Psoas muscle (tissue), 8 donors: Measurements from ENCODE around the gene SKIC2. TPM values are rescaled to one million over a fixed set of nuclear protein-coding genes. Genes with fewer than 3 reads are reported as not detected.

Experiments
- ATAC-seq, 4 donors: fragments of 200-7000 bp; cut with Tn5 transposase; one replicate each; pipeline ENCODE4 v1.9.1; 2020; ENCODE audit warnings: moderate library complexity in 3 of 4, mild to moderate bottlenecking in 2 of 4
- DNase-seq, 2 donors: peaks; one replicate each; pipeline ENCODE4 v3.0.0-alpha.2; 2020
- H3K27ac ChIP-seq: fragments of 200-600 bp; one replicate; pipeline ENCODE4 v1.8.0; 2022
- H3K27me3 ChIP-seq, 3 donors: fragments of 200-600 bp in 1 of 3; one replicate each; pipeline versions ENCODE4 v1.6.1 to v1.8.0; 2013 to 2022; ENCODE audit warnings: low read length in 2 of 3, mild to moderate bottlenecking in 2 of 3, moderate library complexity in 1 of 3; ENCODE audit not compliant: insufficient read depth in 3 of 3
- H3K36me3 ChIP-seq, 2 donors: fragments of 200-600 bp in 1 of 2; one replicate each; pipeline versions ENCODE4 v1.6.1 to v1.8.0; 2013 to 2022; ENCODE audit warnings: low read depth in 1 of 2, mild to moderate bottlenecking in 1 of 2, moderate library complexity in 1 of 2; ENCODE audit not compliant: insufficient read depth in 1 of 2
- H3K4me1 ChIP-seq: fragments of 200-600 bp; one replicate; pipeline ENCODE4 v1.8.0; 2022
- H3K4me3 ChIP-seq: fragments of 200-600 bp; one replicate; pipeline ENCODE4 v1.8.0; 2022; ENCODE audit warnings: mild to moderate bottlenecking
- H3K9me3 ChIP-seq: fragments of 200-600 bp; one replicate; pipeline ENCODE4 v1.8.0; 2022
- CTCF ChIP-seq: fragments of 200-600 bp; IDR thresholded peaks from one replicate; pipeline ENCODE4 v1.8.0; 2022; ENCODE audit warnings: antibody characterized with exemption
- WGBS, 3 donors: extraction: QIAGEN DNeasy Blood & Tissue Kit; methylation state at CpG; one replicate each; pipeline versions ENCODE4 v1.1.6 to v1.1.7; 2013; 5-methylcytosine and 5-hydroxymethylcytosine counted together
- intact Hi-C, 2 donors: fragments of 100-400 bp; cut with DNase I; formaldehyde crosslinking; loops; one replicate each; pipeline versions ENCODE4 v1.11.0 to v1.14.2; 2022
- polyA plus RNA-seq, 3 donors: library from polyadenylated mRNA; stranded (reverse); fragments of 200-250 nt; gene quantifications; one replicate each; pipeline ENCODE4 v1.2.3, GENCODE V29; 2013
- total RNA-seq, 4 donors: library from RNA; stranded (reverse); fragmentation: NEBNext Ultra II Directional in 2 of 4; extraction: Animal tissue kit (Norgen Biotek cat#: 25700) in 2 of 4; gene quantifications; one replicate each; pipeline versions ENCODE4 v1.2.1 to v1.2.4, GENCODE V29; 2021 to 2023
- donor health status: healthy with polysubstance abuse.
- donor health status: DM: no; HTN: no; CAD: no; lungs with moderate emphysema.
- donor health status: Bipolar disorder and iron deficiency.
- donor health status: healthy.
- donor health status: DM: yes; HTN: yes; CAD: no.
- donor health status: DM: no; HTN: no; CAD: no.
- donor health status: DM: no; HTN: no; CAD: no.
- donor health status: DM: yes; HTN: yes; CAD: no.

The SKIC2 gene
- total and polyA plus RNA-seq, 7 donors: 26.9 to 36.6 (median 30.2) TPM

- intact Hi-C loops: no loop called here
- Histone ChIP-seq H3K27ac (no peak overlapping the region), H3K9me3 (no peaks in the 10 kb centered on the region), H3K4me1 (no peaks in the 10 kb centered on the region), H3K27me3 (no peaks in the 10 kb centered on the region), H3K4me3 (no peak overlapping the region), H3K36me3 (no peaks in the 10 kb centered on the region)
- TF ChIP-seq CTCF: no peak
- 9 to 13% (median 12%) methylated on average over 5 of the region's 5 CpGs for WGBS, 3 donors
- DNase-seq (no peak), ATAC-seq (no peak)
Observed at GRCh38 chr6:31922942-31923341, 36.0 kb upstream of the SKIC2 start.

- H3K9me3 ChIP-seq: no peaks in the 10 kb centered on the region
- no peak for DNase-seq
- H3K36me3 ChIP-seq: no peaks in the 10 kb centered on the region
- H3K27ac ChIP-seq: no peak within 1 kb of the TSS
- no peak for TF ChIP-seq CTCF
- intact Hi-C loops: no loop called here
- H3K27me3 ChIP-seq: peaks cover 0 to 2% (median 0%) of the 10 kb centered on the region in 3 donors
- peak within 1 kb of the TSS; percentile 28 for H3K4me3 ChIP-seq
- no peaks in the 10 kb centered on the region for H3K4me1 ChIP-seq
- 51 to 56% (median 53%) methylated on average over 11 of the region's 11 CpGs for WGBS, 3 donors
- ATAC-seq: no peak
Observed at GRCh38 chr6:31927242-31927862, 31.6 kb upstream of the SKIC2 start, which contains the start of gene C2. C2 (plus strand) TSS chr6:31927717; CDS start chr6:31927753, 36 bp downstream.

GRCh38 chr6:31927863-31928671 is 30.9 kb upstream of the SKIC2 start:
- WGBS, 3 donors: 65 to 77% (median 66%) methylated on average over 11 of the region's 11 CpGs
- ATAC-seq (no peak), DNase-seq (no peak)
- intact Hi-C loops: no loop called here
- TF ChIP-seq CTCF: no peak
- no peaks in the 10 kb centered on the region for H3K4me1 ChIP-seq
- peak overlapping the region; percentile 28 for H3K4me3 ChIP-seq
- no peaks in the 10 kb centered on the region for H3K36me3 ChIP-seq
- peaks cover 0 to 2% (median 0%) of the 10 kb centered on the region in 3 donors for H3K27me3 ChIP-seq
- H3K27ac ChIP-seq: no peak overlapping the region
- no peaks in the 10 kb centered on the region for H3K9me3 ChIP-seq

GRCh38 chr6:31928672-31928939 is 30.4 kb upstream of the SKIC2 start:
- Histone ChIP-seq H3K27me3 (peaks cover 0 to 2% (median 0%) of the 10 kb centered on the region in 3 donors), H3K36me3 (no peaks in the 10 kb centered on the region), H3K4me3 (no peak overlapping the region), H3K27ac (no peak overlapping the region), H3K4me1 (no peaks in the 10 kb centered on the region), H3K9me3 (no peaks in the 10 kb centered on the region)
- no peak for ATAC-seq
- WGBS, 3 donors: 37 to 51% (median 48%) methylated on average over 9 of the region's 9 CpGs
- no peak for DNase-seq
- no peak for TF ChIP-seq CTCF
- intact Hi-C loops: no loop called here
